ENCODE results near the gene NCAPH2. TPM values are rescaled to one million over a fixed set of nuclear protein-coding genes. Genes with fewer than 3 reads are reported as not detected.

The NCAPH2 gene
- total RNA-seq, 1 experiment from 2014 or later: 39.8 TPM

DNA sequence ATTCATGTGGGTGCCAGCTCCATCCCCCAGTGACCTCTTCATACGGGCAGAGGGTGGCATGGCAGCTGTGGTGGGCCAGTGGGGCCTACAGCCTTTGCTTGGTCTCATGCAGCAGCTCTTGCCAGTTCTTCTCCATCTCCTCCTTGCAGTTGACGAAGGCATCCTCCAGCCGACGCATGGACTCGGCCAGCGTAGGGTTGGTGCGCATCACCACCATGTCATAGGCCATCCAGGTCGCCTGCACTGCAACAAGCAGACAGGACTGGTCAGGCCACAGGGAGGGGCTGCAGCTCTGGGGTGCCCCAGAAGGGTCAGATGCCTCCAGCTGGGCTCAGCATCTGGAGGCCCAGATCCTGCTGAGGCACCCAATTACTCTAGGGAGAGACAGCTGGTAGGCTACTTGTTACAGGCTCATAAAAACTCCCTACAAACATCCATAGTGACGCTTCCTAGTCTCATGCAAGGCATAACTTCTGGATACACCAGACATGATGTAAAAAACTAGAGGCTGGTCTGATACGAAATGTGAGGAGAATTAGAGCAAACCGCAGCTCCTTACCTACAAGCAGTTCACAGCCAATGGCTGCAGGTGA, 43.2 kb downstream of the NCAPH2 start:
- no peak for DNase-seq (ENCODE audit: unreplicated experiment)
- intact Hi-C loops (cut with micrococcal nuclease): no loop called here
- no peaks in the 10 kb centered on the region for H3K9me3 Mint-ChIP-seq (ENCODE audit: unreplicated experiment)
- H3K27ac Mint-ChIP-seq (ENCODE audit: low read depth, unreplicated experiment): no peak overlapping the region
- ChIA-PET CTCF (interaction anchor here (0.6 to 2.4 kb wide), 3 partner anchors 12 to 95 kb away, joined by 3 to 14 read pairs (median 5); partner anchors contain the start of gene SYCE3), POLR2A (interaction anchor here (1.0 to 1.3 kb wide), 2 partner anchors 9 to 26 kb away, joined by 3 read pairs; partner anchors contain the start of gene SCO2)
- TF ChIP-seq, protein P1, sequence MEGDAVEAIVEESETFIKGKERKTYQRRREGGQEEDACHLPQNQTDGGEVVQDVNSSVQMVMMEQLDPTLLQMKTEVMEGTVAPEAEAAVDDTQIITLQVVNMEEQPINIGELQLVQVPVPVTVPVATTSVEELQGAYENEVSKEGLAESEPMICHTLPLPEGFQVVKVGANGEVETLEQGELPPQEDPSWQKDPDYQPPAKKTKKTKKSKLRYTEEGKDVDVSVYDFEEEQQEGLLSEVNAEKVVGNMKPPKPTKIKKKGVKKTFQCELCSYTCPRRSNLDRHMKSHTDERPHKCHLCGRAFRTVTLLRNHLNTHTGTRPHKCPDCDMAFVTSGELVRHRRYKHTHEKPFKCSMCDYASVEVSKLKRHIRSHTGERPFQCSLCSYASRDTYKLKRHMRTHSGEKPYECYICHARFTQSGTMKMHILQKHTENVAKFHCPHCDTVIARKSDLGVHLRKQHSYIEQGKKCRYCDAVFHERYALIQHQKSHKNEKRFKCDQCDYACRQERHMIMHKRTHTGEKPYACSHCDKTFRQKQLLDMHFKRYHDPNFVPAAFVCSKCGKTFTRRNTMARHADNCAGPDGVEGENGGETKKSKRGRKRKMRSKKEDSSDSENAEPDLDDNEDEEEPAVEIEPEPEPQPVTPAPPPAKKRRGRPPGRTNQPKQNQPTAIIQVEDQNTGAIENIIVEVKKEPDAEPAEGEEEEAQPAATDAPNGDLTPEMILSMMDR (IDR thresholded peaks at IDR 0.05; ENCODE audit: unreplicated experiment): no peak
- no peak overlapping the region for H3K4me3 Mint-ChIP-seq (ENCODE audit: unreplicated experiment)
- no TSS peak for BruUV-seq (replicated peaks)
- no peaks in the 10 kb centered on the region for H3K4me1 Mint-ChIP-seq (ENCODE audit: insufficient read depth, unreplicated experiment)
- no peaks in the 10 kb centered on the region for H3K27me3 Mint-ChIP-seq (ENCODE audit: insufficient read depth, unreplicated experiment)
- no peaks in the 10 kb centered on the region for H3K36me3 Mint-ChIP-seq (ENCODE audit: insufficient read depth, unreplicated experiment)

DNA sequence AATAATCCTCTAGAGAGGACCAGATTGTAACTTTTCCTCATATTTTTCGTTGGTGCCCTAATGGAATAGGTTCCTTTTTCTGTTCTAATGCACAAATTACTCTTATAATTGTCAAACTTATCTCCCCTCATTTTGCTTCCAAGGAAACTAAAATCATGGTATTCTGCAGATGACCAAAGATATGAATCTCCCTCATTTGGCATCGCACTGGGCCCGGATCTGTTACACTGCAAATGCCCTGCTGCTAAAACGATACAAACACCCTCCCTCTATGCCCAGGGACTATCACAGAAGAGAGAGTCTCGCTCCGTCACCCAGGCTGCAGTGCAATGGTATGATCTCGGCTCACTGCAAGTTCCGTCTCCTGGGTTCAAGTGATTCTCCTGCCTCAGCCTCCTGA, 45.3 kb downstream of the NCAPH2 start:
- intact Hi-C loops (cut with micrococcal nuclease): no loop called here
- Mint-ChIP-seq H3K4me1 (ENCODE audit: insufficient read depth, unreplicated experiment) (no peaks in the 10 kb centered on the region), H3K9me3 (ENCODE audit: unreplicated experiment) (no peaks in the 10 kb centered on the region), H3K36me3 (ENCODE audit: insufficient read depth, unreplicated experiment) (no peaks in the 10 kb centered on the region), H3K27me3 (ENCODE audit: insufficient read depth, unreplicated experiment) (no peaks in the 10 kb centered on the region), H3K27ac (ENCODE audit: low read depth, unreplicated experiment) (no peak overlapping the region), H3K4me3 (ENCODE audit: unreplicated experiment) (no peak overlapping the region)
- ChIA-PET CTCF (interaction anchor here (0.8 kb wide), 1 partner anchor 10 kb away, joined by 3 read pairs; no protein-coding TSS in a partner anchor), POLR2A (interaction anchor here (1.2 kb wide), 1 partner anchor 13 kb away, joined by 3 read pairs; no protein-coding TSS in a partner anchor)
- no peak for DNase-seq (ENCODE audit: unreplicated experiment)
- TF ChIP-seq, protein P1 (IDR thresholded peaks at IDR 0.05; ENCODE audit: unreplicated experiment): no peak
- no TSS peak for BruUV-seq (replicated peaks)

DNA sequence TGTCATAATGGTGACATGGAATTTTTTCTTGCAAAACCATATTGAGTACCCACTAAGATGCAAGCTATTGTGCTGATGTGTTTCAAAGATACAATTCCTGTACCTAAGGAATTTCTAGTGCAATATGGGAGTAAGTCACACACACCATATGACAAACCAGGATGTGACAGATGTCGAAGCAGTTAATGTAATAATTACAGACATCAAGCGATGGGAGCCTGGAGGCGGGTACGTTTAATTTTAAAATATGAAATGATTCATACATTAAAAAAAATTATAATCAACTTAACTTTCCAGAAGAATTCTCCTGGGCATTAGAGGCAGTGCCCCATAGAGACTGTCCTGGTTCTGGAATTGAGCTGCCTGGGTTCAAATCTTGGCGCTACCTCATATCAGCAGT, 48.7 kb downstream of the NCAPH2 start:
- H3K27ac Mint-ChIP-seq (ENCODE audit: low read depth, unreplicated experiment): no peak overlapping the region
- ChIA-PET CTCF (interaction anchor here (1.0 kb wide), 2 partner anchors 9 to 67 kb away, joined by 3 to 4 read pairs; no protein-coding TSS in a partner anchor), POLR2A (interaction anchor here (0.9 to 1.5 kb wide), 2 partner anchors 17 to 31 kb away, joined by 7 to 13 read pairs; partner anchors contain the start of gene SCO2)
- no peaks in the 10 kb centered on the region for H3K27me3 Mint-ChIP-seq (ENCODE audit: insufficient read depth, unreplicated experiment)
- intact Hi-C loops (cut with micrococcal nuclease): no loop called here
- no peak overlapping the region for H3K4me3 Mint-ChIP-seq (ENCODE audit: unreplicated experiment)
- no peaks in the 10 kb centered on the region for H3K36me3 Mint-ChIP-seq (ENCODE audit: insufficient read depth, unreplicated experiment)
- TF ChIP-seq, protein P1 (IDR thresholded peaks at IDR 0.05; ENCODE audit: unreplicated experiment): no peak
- no peak for DNase-seq (ENCODE audit: unreplicated experiment)
- peaks cover 14% of the 10 kb centered on the region for H3K4me1 Mint-ChIP-seq (ENCODE audit: insufficient read depth, unreplicated experiment)
- no peaks in the 10 kb centered on the region for H3K9me3 Mint-ChIP-seq (ENCODE audit: unreplicated experiment)
- no TSS peak for BruUV-seq (replicated peaks)

DNA sequence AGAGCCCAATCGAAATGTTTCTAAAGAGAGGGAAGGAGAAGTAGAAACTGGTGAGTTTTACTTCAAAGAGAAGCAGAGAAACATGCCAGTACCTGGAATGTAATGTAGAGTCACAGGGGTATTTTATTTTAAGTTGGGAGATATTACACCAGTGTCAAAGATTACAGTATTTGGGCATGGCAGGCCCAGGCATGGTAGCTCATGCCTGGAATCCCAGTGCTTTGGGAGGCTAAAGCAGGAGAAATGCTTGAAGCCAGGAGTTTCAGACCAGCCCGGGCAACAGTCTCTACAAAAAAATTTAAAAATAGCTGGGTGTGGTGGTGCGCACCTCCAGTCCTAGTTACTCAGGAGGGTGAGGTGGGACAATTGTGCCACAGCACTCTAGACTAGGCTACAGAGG, 52.0 kb downstream of the NCAPH2 start:
- Mint-ChIP-seq H3K4me1 (ENCODE audit: insufficient read depth, unreplicated experiment) (peaks cover 28% of the 10 kb centered on the region), H3K9me3 (ENCODE audit: unreplicated experiment) (no peaks in the 10 kb centered on the region), H3K4me3 (ENCODE audit: unreplicated experiment) (no peak overlapping the region), H3K27me3 (ENCODE audit: insufficient read depth, unreplicated experiment) (no peaks in the 10 kb centered on the region), H3K36me3 (ENCODE audit: insufficient read depth, unreplicated experiment) (no peaks in the 10 kb centered on the region), H3K27ac (ENCODE audit: low read depth, unreplicated experiment) (no peak overlapping the region)
- DNase-seq (ENCODE audit: unreplicated experiment): no peak
- TF ChIP-seq, protein P1 (IDR thresholded peaks at IDR 0.05; ENCODE audit: unreplicated experiment): no peak
- no TSS peak for BruUV-seq (replicated peaks)
- intact Hi-C loops (cut with micrococcal nuclease): no loop called here
- ChIA-PET POLR2A (interaction anchor here (0.8 to 2.0 kb wide), 7 partner anchors 9 to 51 kb away, joined by 3 to 15 read pairs (median 3); partner anchors contain the start of gene SCO2), CTCF (interaction anchor here (0.6 to 1.7 kb wide), 7 partner anchors 9 to 235 kb away, joined by 3 to 5 read pairs (median 4); partner anchors contain the start of gene KLHDC7B)

All from MCF 10A (cell line).